ENCODE measurements around the gene SPATS2L. TPM values are rescaled to one million over a fixed set of nuclear protein-coding genes. Genes with fewer than 3 reads are reported as not detected.

Gene SPATS2L
- total and polyA plus RNA-seq, 2 of the 13 experiments (the other 11 are each of a cell fraction or from before 2014, with no cell fraction given): 154 to 212 TPM

DNA sequence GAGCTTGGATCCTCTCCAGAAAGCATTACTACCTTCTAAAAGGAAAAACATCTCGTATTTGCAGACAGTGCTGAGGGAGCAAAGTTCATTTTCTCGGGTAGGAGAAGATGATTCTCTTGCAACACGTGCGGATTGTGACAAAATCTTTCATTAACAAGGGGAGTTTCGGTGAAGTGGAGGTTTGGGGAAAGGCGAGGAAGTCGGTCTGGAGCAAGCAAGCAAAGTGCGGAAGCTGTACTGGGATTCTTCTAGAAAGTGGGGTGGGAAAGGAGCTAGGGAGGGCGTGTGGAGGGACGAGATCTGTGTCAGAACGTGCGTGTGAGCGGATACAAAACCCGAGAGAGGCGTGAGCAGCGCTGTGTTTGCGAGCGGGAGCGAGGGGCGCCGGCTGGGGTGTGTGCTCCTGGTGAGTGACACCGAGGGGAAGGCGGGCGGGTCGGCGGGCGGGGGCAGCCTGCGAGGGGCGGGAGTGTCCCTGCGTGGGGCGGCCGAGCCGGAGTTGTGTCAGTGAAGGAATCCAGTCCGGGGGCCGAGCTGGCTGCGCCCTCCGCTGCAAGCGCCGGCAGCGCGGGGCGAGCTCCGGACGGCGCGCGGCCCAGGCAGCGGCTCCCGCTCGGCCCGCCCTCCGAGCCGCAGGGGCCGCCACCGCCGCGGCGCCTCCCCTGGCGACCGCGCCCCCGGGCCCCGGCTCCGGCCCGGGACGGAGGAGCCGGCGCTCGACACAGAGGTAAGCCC lies at the start of gene SPATS2L (continued):
- TF ChIP-seq FOSL1 (CRISPR knock-in tag; IDR thresholded peaks at IDR 0.05; ENCODE audit: borderline replicate concordance) (no peak), HNF4G (IDR thresholded peaks at IDR 0.05; ENCODE audit: borderline replicate concordance, low read depth, low read length) (peak; percentile 63; the same call in 1 of the 2 replicates), HNF4G (CRISPR knock-in tag; IDR thresholded peaks at IDR 0.05; ENCODE audit: borderline replicate concordance, low read depth) (peak; percentile 54; the same call in 1 of the 2 replicates), FOXO4 (CRISPR knock-in tag; conservative IDR thresholded peaks at IDR 0.05) (no peak), ZNF282 (IDR thresholded peaks at IDR 0.05; ENCODE audit: partially characterized antibody) (no peak), ZBTB46 (CRISPR knock-in tag; IDR thresholded peaks at IDR 0.05; ENCODE audit: borderline replicate concordance) (no peak), HOXA7 (CRISPR knock-in tag; IDR thresholded peaks at IDR 0.05) (no peak), ZNF30 (CRISPR knock-in tag; IDR thresholded peaks at IDR 0.05) (no peak), ZNF672 (CRISPR knock-in tag; IDR thresholded peaks at IDR 0.05) (no peak), ISL2 (CRISPR knock-in tag; IDR thresholded peaks at IDR 0.05) (peak; percentile 71; the same call in 1 of the 2 replicates), IKZF5 (CRISPR knock-in tag; IDR thresholded peaks at IDR 0.05) (peak; percentile 73; the same call in 1 of the 2 replicates)
- TF ChIP-seq, protein P1, sequence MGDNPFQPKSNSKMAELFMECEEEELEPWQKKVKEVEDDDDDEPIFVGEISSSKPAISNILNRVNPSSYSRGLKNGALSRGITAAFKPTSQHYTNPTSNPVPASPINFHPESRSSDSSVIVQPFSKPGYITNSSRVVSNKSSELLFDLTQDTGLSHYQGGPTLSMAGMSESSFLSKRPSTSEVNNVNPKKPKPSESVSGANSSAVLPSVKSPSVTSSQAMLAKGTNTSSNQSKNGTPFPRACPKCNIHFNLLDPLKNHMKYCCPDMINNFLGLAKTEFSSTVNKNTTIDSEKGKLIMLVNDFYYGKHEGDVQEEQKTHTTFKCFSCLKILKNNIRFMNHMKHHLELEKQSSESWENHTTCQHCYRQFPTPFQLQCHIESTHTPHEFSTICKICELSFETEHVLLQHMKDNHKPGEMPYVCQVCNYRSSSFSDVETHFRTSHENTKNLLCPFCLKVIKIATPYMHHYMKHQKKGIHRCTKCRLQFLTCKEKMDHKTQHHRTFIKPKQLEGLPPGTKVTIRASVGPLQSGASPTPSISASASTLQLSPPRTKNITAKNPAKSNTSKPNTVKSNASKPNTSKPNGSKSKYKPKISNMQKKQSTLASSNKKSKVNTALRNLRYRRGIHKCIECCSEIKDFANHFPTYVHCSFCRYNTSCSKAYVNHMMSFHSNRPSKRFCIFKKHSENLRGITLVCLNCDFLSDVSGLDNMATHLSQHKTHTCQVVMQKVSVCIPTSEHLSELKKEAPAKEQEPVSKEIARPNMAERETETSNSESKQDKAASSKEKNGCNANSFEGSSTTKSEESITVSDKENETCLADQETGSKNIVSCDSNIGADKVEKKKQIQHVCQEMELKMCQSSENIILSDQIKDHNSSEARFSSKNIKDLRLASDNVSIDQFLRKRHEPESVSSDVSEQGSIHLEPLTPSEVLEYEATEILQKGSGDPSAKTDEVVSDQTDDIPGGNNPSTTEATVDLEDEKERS (CRISPR knock-in tag; IDR thresholded peaks at IDR 0.05): no peak
- TF ChIP-seq, protein P2, sequence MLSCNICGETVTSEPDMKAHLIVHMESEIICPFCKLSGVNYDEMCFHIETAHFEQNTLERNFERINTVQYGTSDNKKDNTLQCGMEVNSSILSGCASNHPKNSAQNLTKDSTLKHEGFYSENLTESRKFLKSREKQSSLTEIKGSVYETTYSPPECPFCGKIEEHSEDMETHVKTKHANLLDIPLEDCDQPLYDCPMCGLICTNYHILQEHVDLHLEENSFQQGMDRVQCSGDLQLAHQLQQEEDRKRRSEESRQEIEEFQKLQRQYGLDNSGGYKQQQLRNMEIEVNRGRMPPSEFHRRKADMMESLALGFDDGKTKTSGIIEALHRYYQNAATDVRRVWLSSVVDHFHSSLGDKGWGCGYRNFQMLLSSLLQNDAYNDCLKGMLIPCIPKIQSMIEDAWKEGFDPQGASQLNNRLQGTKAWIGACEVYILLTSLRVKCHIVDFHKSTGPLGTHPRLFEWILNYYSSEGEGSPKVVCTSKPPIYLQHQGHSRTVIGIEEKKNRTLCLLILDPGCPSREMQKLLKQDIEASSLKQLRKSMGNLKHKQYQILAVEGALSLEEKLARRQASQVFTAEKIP (CRISPR knock-in tag; IDR thresholded peaks at IDR 0.05; ENCODE audit: borderline replicate concordance): no peak
- TF ChIP-seq, protein P3, sequence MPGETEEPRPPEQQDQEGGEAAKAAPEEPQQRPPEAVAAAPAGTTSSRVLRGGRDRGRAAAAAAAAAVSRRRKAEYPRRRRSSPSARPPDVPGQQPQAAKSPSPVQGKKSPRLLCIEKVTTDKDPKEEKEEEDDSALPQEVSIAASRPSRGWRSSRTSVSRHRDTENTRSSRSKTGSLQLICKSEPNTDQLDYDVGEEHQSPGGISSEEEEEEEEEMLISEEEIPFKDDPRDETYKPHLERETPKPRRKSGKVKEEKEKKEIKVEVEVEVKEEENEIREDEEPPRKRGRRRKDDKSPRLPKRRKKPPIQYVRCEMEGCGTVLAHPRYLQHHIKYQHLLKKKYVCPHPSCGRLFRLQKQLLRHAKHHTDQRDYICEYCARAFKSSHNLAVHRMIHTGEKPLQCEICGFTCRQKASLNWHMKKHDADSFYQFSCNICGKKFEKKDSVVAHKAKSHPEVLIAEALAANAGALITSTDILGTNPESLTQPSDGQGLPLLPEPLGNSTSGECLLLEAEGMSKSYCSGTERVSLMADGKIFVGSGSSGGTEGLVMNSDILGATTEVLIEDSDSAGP (CRISPR knock-in tag; IDR thresholded peaks at IDR 0.05; ENCODE audit: borderline replicate concordance): peak; percentile 80; the same call in 1 of the 2 replicates
- TF ChIP-seq, protein P4, sequence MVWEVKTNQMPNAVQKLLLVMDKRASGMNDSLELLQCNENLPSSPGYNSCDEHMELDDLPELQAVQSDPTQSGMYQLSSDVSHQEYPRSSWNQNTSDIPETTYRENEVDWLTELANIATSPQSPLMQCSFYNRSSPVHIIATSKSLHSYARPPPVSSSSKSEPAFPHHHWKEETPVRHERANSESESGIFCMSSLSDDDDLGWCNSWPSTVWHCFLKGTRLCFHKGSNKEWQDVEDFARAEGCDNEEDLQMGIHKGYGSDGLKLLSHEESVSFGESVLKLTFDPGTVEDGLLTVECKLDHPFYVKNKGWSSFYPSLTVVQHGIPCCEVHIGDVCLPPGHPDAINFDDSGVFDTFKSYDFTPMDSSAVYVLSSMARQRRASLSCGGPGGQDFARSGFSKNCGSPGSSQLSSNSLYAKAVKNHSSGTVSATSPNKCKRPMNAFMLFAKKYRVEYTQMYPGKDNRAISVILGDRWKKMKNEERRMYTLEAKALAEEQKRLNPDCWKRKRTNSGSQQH (CRISPR knock-in tag; IDR thresholded peaks at IDR 0.05; ENCODE audit: low read depth): peak; percentile 20; the same call in 1 of the 2 replicates
